Measurements from ENCODE around the gene MSS51. TPM values are rescaled to one million over a fixed set of nuclear protein-coding genes. Genes with fewer than 3 reads are reported as not detected.

Gene MSS51
- total RNA-seq, 2 donors from 2014 or later: 0.47 to 2.0 TPM

DNA sequence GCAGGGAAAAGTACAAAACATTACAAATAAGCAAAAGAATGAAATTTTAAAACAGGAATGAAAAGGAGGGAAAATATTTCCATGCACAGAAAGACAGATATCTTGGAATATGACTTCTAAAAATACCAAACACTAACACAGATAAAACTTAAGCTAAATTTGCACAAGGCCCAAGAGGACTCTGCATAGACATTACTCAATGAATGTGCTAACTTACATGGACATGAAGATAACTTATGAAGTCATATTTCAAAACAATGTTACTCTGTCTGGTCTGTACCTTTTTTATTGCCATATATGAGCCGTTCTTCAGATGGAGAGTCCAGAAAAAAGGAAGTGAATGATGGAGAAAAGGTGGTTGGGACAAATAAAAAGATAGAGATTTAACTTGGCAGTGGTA lies 15.0 kb upstream of the MSS51 start:
- Histone ChIP-seq H3K9me3 (no peaks in the 10 kb centered on the region), H3K27ac (no peak overlapping the region), H3K36me3 (peaks cover 32% of the 10 kb centered on the region), H3K4me1 (peaks cover 0 to 8% of the 10 kb centered on the region in 2 donors), H3K27me3 (no peaks in the 10 kb centered on the region), H3K4me3 (no peak overlapping the region)
- DNase-seq (ENCODE audit: low spot score): no peak
- TF ChIP-seq CTCF (IDR thresholded peaks at IDR 0.05): no peak

GRCh38 chr10:73446926-73447325 lies 13.6 kb upstream of the MSS51 start:
- no peak for TF ChIP-seq CTCF (IDR thresholded peaks at IDR 0.05)
- no peaks in the 10 kb centered on the region for H3K9me3 ChIP-seq
- H3K4me3 ChIP-seq: no peak overlapping the region
- peaks cover 0 to 8% of the 10 kb centered on the region in 2 donors for H3K4me1 ChIP-seq
- no peak for DNase-seq (ENCODE audit: low spot score)
- H3K36me3 ChIP-seq: peaks cover 22% of the 10 kb centered on the region
- H3K27me3 ChIP-seq: no peaks in the 10 kb centered on the region
- H3K27ac ChIP-seq: no peak overlapping the region

DNA sequence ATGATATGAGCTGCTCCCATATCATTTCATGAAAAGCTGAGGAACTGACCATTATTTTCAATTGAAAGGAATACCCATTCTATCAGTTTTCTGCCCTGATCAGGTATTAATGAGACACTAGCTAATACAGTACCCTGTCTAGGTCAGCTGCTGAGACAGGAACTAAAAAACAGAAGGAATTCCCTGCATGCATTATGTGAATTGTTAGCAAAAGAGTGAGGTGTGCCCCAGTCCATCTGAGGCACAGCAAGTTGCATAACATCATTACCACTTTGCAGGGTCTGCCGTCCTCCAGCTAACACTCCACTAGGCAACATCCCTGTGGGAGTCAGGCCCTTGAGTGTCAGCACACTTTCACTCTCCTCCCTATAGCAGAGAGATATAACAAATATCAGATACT lies 11.1 kb upstream of the MSS51 start:
- H3K9me3 ChIP-seq: no peaks in the 10 kb centered on the region
- peaks cover 22% of the 10 kb centered on the region for H3K36me3 ChIP-seq
- no peak overlapping the region for H3K4me3 ChIP-seq
- H3K27ac ChIP-seq: no peak overlapping the region
- H3K27me3 ChIP-seq: no peaks in the 10 kb centered on the region
- no peak for DNase-seq (ENCODE audit: low spot score)
- peaks cover 0 to 8% of the 10 kb centered on the region in 2 donors for H3K4me1 ChIP-seq
- no peak for TF ChIP-seq CTCF (IDR thresholded peaks at IDR 0.05)

DNA sequence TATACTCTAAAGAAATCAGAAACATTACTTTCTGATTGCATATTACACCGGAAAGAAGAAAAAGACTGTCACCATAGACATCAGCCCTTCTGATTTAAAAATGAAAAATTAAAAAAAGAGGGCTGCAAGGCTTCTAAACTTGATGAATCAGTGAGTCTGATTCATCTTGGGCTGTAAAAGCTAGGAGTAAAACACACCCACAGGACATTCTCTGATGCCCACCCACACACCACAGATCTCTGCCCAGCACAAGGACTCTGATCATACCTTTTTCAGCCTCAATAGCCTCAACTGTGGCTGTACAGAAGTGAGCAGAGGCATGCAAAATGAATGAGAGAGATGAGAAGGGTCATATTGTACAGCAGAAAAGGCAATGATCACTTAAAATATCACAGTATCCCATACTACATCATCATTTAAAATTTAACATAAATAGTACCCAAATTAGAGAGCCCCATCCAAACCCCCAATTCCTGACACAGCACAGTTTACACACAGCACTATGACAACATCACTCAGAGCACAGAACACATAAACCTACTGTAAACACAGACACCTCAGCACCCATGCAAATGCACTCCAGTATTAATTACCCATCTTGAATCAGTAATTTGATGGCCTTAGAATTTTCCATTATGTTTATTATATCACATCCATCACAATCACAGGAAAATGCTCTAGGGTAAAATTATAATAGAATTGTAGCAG lies 6.4 kb upstream of the MSS51 start:
- peaks cover 23% of the 10 kb centered on the region for H3K36me3 ChIP-seq
- H3K4me1 ChIP-seq: peaks cover 0 to 5% of the 10 kb centered on the region in 2 donors
- no peaks in the 10 kb centered on the region for H3K27me3 ChIP-seq
- no peak for TF ChIP-seq CTCF (IDR thresholded peaks at IDR 0.05)
- H3K27ac ChIP-seq: no peak overlapping the region
- no peak overlapping the region for H3K4me3 ChIP-seq
- no peak for DNase-seq (ENCODE audit: low spot score)
- no peaks in the 10 kb centered on the region for H3K9me3 ChIP-seq

- H3K27ac ChIP-seq: no peak overlapping the region
- peaks cover 17% of the 10 kb centered on the region for H3K36me3 ChIP-seq
- H3K4me3 ChIP-seq: no peak overlapping the region
- H3K4me1 ChIP-seq: peaks cover 0 to 5% of the 10 kb centered on the region in 2 donors
- DNase-seq (ENCODE audit: low spot score): no peak
- H3K9me3 ChIP-seq: no peaks in the 10 kb centered on the region
- no peaks in the 10 kb centered on the region for H3K27me3 ChIP-seq
- TF ChIP-seq CTCF (IDR thresholded peaks at IDR 0.05): no peak
These were observed 5.7 kb upstream of the MSS51 start for GRCh38 chr10:73439055-73439454.

All from right atrium auricular region (tissue), 2 donors.